ENCODE results near the gene CSGALNACT2. TPM values are rescaled to one million over a fixed set of nuclear protein-coding genes. Genes with fewer than 3 reads are reported as not detected.

The CSGALNACT2 gene
- total and polyA plus RNA-seq, 2 donors from 2014 or later = 4.8 to 20.0 TPM

- no peak overlapping the region for H3K4me3 ChIP-seq (ENCODE audit: low read length in 3 of 3)
- DNase-seq = no peak
- peaks cover 4 to 9% (median 6%) of the 10 kb centered on the region in 3 donors for H3K36me3 ChIP-seq (ENCODE audit: control insufficient read depth in 2 of 3, insufficient read depth in 3 of 3, low read length in 3 of 3)
Measured at GRCh38 chr10:43173120-43173519, 34.9 kb downstream of the CSGALNACT2 start.

DNA sequence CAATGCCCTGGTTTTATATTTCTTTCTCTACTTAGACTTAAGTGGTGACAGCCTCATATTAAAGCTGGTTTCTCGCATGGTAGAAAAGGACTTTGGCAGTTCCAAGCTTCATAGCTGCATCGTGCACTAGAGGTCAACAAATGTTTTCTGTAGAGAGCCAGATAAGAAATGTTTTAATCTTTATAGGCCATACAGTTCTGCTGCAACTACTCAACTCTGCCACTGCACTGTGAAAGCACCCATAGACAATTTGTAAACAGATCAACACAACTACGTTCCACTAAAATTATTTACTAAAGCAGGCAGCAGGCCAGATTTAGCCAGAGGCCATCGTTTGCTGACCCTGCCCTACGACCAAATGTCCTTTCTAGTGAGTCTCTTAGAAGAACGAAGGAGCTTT, 36.7 kb downstream of the CSGALNACT2 start:
- no peak for TF ChIP-seq CTCF (IDR thresholded peaks at IDR 0.05; ENCODE audit: borderline replicate concordance, extremely low read depth, insufficient read depth)
- Histone ChIP-seq H3K9ac (ENCODE audit: low read length in 3 of 3) (no peak overlapping the region), H3K4me3 (ENCODE audit: low read length in 3 of 3) (no peak overlapping the region), H3K27ac (ENCODE audit: low read depth in 2 of 2, low read length in 2 of 2) (no peak overlapping the region), H3K36me3 (ENCODE audit: control insufficient read depth in 2 of 3, insufficient read depth in 3 of 3, low read length in 3 of 3) (peaks cover 4 to 9% (median 6%) of the 10 kb centered on the region in 3 donors), H3K27me3 (ENCODE audit: control insufficient read depth, insufficient read depth, low read length) (no peaks in the 10 kb centered on the region), H3K4me1 (ENCODE audit: control insufficient read depth in 2 of 3, insufficient read depth in 2 of 3, low read depth in 1 of 3, low read length in 3 of 3) (no peaks in the 10 kb centered on the region), H3K9me3 (ENCODE audit: control insufficient read depth in 2 of 3, insufficient read depth in 1 of 3, low read length in 3 of 3) (no peaks in the 10 kb centered on the region)
- FAIRE-seq (no peak), DNase-seq (peak in 1 of 5 donors; percentile 34)
- intact Hi-C loops (cut with DNase I) = no loop called here

More at GRCh38 chr10:43173120-43173519, 34.9 kb downstream of the CSGALNACT2 start:
- no peak for FAIRE-seq
- H3K27ac ChIP-seq (ENCODE audit: low read depth in 2 of 2, low read length in 2 of 2) = no peak overlapping the region
- H3K27me3 ChIP-seq (ENCODE audit: control insufficient read depth, insufficient read depth, low read length) = no peaks in the 10 kb centered on the region
- intact Hi-C loops (cut with DNase I) = no loop called here
- no peaks in the 10 kb centered on the region for H3K4me1 ChIP-seq (ENCODE audit: control insufficient read depth in 2 of 3, insufficient read depth in 2 of 3, low read depth in 1 of 3, low read length in 3 of 3)
- no peak for TF ChIP-seq CTCF (IDR thresholded peaks at IDR 0.05; ENCODE audit: borderline replicate concordance, extremely low read depth, insufficient read depth)
- H3K9me3 ChIP-seq (ENCODE audit: control insufficient read depth in 2 of 3, insufficient read depth in 1 of 3, low read length in 3 of 3) = no peaks in the 10 kb centered on the region
- no peak overlapping the region for H3K9ac ChIP-seq (ENCODE audit: low read length in 3 of 3)

DNA sequence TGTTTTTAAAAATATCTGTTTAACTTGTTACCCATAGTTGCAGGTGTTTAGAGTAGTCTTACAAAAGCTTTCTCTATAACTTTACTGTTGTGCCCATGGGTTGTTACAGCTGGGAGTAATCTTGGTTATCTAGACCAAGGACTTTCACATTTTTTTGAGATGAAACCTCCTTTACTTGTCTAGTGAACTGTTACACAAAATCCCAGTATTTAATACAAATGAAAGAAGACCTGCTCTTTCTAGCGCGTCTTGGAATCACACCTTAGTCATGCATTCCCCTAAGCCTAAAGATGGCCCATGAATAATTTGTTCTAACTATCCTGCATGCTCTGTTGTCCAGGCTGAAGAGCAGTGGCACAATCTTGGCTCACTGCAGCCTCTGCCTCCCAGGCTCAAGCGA, 38.0 kb downstream of the CSGALNACT2 start:
- no peak for DNase-seq
- no peaks in the 10 kb centered on the region for H3K4me1 ChIP-seq (ENCODE audit: control insufficient read depth in 2 of 3, insufficient read depth in 2 of 3, low read depth in 1 of 3, low read length in 3 of 3)
- no peaks in the 10 kb centered on the region for H3K9me3 ChIP-seq (ENCODE audit: control insufficient read depth in 2 of 3, insufficient read depth in 1 of 3, low read length in 3 of 3)
- intact Hi-C loops (cut with DNase I) = no loop called here
- H3K9ac ChIP-seq (ENCODE audit: low read length in 3 of 3) = no peak overlapping the region
- H3K36me3 ChIP-seq (ENCODE audit: control insufficient read depth in 2 of 3, insufficient read depth in 3 of 3, low read length in 3 of 3) = peaks cover 4 to 9% (median 9%) of the 10 kb centered on the region in 3 donors
- no peaks in the 10 kb centered on the region for H3K27me3 ChIP-seq (ENCODE audit: control insufficient read depth, insufficient read depth, low read length)
- TF ChIP-seq CTCF (IDR thresholded peaks at IDR 0.05; ENCODE audit: borderline replicate concordance, extremely low read depth, insufficient read depth) = no peak
- no peak overlapping the region for H3K4me3 ChIP-seq (ENCODE audit: low read length in 3 of 3)
- H3K27ac ChIP-seq (ENCODE audit: low read depth in 2 of 2, low read length in 2 of 2) = no peak overlapping the region
- FAIRE-seq = no peak

- Histone ChIP-seq H3K36me3 (ENCODE audit: control insufficient read depth in 2 of 3, insufficient read depth in 3 of 3, low read length in 3 of 3) (peaks cover 4 to 6% (median 4%) of the 10 kb centered on the region in 3 donors), H3K27ac (ENCODE audit: low read depth in 2 of 2, low read length in 2 of 2) (no peak overlapping the region), H3K4me3 (ENCODE audit: low read length in 3 of 3) (no peak overlapping the region), H3K27me3 (ENCODE audit: control insufficient read depth, insufficient read depth, low read length) (no peaks in the 10 kb centered on the region), H3K9me3 (ENCODE audit: control insufficient read depth in 2 of 3, insufficient read depth in 1 of 3, low read length in 3 of 3) (no peaks in the 10 kb centered on the region), H3K4me1 (ENCODE audit: control insufficient read depth in 2 of 3, insufficient read depth in 2 of 3, low read depth in 1 of 3, low read length in 3 of 3) (no peaks in the 10 kb centered on the region), H3K9ac (ENCODE audit: low read length in 3 of 3) (no peak overlapping the region)
- intact Hi-C loops (cut with DNase I) = no loop called here
- no peak for TF ChIP-seq CTCF (IDR thresholded peaks at IDR 0.05; ENCODE audit: borderline replicate concordance, extremely low read depth, insufficient read depth)
- DNase-seq = no peak
- no peak for FAIRE-seq
Measured at GRCh38 chr10:43177595-43177994, 39.4 kb downstream of the CSGALNACT2 start.

All from kidney (tissue), 14 donors.